ENCODE measurements around the gene PIGT.
"Not testable (repeated sequence)": the region's sequence is repeated elsewhere in the genome, so short reads cannot be mapped to it uniquely, and the experiment has no call there.

The PIGT gene

GRCh38 chr20:45467172-45467571 lies 51.2 kb downstream of the PIGT start:
- no peak for DNase-seq

GRCh38 chr20:45467861-45468260 lies 51.9 kb downstream of the PIGT start:
- no peak for DNase-seq

- DNase-seq: no peak
Observed at GRCh38 chr20:45469336-45470261, 53.7 kb downstream of the PIGT start, which contains the start of gene WFDC2. Gene WFDC2 (plus strand): TSS chr20:45469753. CDS start chr20:45469782, 29 bp downstream.

- no peak for DNase-seq
Observed at GRCh38 chr20:45470262-45470931, 54.5 kb downstream of the PIGT start.

GRCh38 chr20:45470937-45471336 lies 55.0 kb downstream of the PIGT start:
- DNase-seq: no peak

GRCh38 chr20:45472286-45472685 lies 56.3 kb downstream of the PIGT start:
- not testable (repeated sequence) for DNase-seq
